Neutrophil (primary cell): Measurements from ENCODE around the gene PCGF2.

Experiments used
- H3K27ac ChIP-seq: fragments of 200-600 bp; sonication (generic); 2 replicates; pipeline ENCODE4 v1.5.1; 2016; ENCODE audit warnings: mild to moderate bottlenecking, moderate library complexity
- H3K27me3 ChIP-seq: fragments of 200-600 bp; sonication (generic); 2 replicates; pipeline ENCODE4 v1.6.0; 2016; ENCODE audit warnings: mild to moderate bottlenecking
- H3K36me3 ChIP-seq: fragments of 200-600 bp; sonication (generic); 2 replicates; pipeline ENCODE4 v1.5.1; 2017
- H3K4me1 ChIP-seq, 2 experiments: fragments of 200-600 bp in 1 of 2; sonication (generic) in 1 of 2; 1 replicate in 1 of 2; 2 replicates in 1 of 2; pipeline versions ENCODE4 v1.5.1 to v1.6.1; 2013 to 2016; ENCODE audit warnings: low read depth in 1 of 2, low read length in 1 of 2, mild to moderate bottlenecking in 1 of 2, moderate library complexity in 1 of 2; ENCODE audit not compliant: control insufficient read depth in 1 of 2, insufficient read depth in 1 of 2
- H3K4me3 ChIP-seq, 2 experiments: fragments of 200-600 bp in 1 of 2; sonication (generic) in 1 of 2; 1 replicate in 1 of 2; 2 replicates in 1 of 2; pipeline ENCODE4 v1.5.1; 2013 to 2016; ENCODE audit warnings: low read depth in 1 of 2, low read length in 1 of 2, mild to moderate bottlenecking in 1 of 2, moderate library complexity in 1 of 2
- H3K9me3 ChIP-seq: fragments of 200-600 bp; sonication (generic); 2 replicates; pipeline ENCODE4 v1.5.1; 2016
- CTCF ChIP-seq: fragments of 200-600 bp; sonication (generic); IDR thresholded peaks from 2 replicates; pipeline ENCODE4 v1.5.1; 2016; ENCODE audit warnings: antibody characterized with exemption

Gene PCGF2

GRCh38 chr17:38709104-38709820, 38.9 kb downstream of the PCGF2 start:
- Histone ChIP-seq H3K36me3 (peaks cover 52% of the 10 kb centered on the region), H3K4me3 (no peak overlapping the region), H3K9me3 (no peaks in the 10 kb centered on the region), H3K27ac (no peak overlapping the region), H3K27me3 (peaks cover 14% of the 10 kb centered on the region), H3K4me1 (peaks cover 16 to 24% of the 10 kb centered on the region in 2 experiments)
- no peak for TF ChIP-seq CTCF

DNA sequence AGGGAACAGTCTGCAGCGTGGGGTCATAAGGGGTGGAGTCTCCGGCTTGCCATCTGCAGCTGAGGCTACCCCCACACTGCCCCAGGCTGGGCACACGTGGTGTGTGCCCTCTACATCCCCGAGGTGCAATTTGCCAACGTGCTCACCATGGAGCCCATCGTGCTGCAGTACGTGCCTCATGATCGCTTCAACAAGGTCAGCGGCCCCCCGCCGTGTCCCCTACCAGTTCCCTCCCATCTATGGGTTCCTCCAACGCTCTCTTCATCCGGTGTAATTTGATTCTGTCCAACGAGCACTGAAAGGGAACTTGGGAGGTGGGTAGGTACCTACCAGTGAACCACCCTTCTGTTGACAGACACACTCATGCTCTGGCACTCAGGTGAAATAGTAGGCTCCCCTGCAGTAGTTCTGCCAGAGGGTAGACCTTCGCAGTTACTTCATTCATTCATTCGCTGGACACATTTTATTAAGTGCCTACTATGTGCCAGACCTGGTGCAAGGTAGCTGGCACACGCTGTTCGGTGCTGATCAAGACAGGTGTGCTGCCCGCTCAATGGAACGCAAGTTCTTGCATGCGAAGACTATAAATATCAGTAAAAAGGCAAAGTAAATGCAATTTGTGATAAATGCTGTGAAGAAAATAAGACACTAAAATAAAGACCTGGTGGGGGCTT, 40.3 kb downstream of the PCGF2 start:
- no peak overlapping the region for H3K27ac ChIP-seq
- peaks cover 38% of the 10 kb centered on the region for H3K36me3 ChIP-seq
- no peak for TF ChIP-seq CTCF
- peaks cover 30 to 38% of the 10 kb centered on the region in 2 experiments for H3K4me1 ChIP-seq
- H3K27me3 ChIP-seq: peaks cover 14% of the 10 kb centered on the region
- H3K4me3 ChIP-seq: no peak overlapping the region
- H3K9me3 ChIP-seq: no peaks in the 10 kb centered on the region

DNA sequence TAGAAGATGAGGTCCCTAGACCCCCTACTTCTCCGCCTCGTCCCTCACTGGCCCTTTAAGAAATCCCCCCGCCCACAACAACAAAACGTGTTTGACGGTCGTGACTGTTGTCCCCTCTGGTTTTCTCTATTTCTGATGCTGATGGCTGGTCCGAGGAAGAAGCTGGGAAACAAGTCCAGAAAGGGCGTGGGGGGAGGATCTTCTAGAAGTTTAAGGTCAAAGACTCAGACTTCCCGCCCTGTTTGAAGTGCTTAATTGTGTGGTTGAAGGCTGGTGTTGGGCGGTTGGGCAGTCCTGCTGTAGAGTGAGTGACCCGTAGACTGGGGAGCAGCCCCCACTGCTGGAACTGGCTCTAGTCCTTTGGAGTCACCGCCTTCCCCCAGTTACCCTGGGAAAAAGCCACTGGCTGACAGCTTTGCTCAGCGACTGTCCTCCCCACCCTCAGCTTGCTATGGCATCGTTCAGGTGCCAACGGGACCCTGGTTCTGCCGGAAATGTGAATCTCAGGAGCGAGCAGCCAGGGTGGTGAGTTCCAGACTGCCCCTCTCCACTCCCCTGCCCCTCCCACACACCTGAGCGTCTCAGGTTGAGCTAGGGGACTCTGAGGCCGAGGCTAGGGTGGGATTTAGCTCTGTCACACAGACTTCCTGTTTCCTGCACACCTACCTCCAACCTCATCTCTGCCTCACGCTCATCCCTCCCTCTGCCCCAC, 41.5 kb downstream of the PCGF2 start:
- Histone ChIP-seq H3K4me3 (peak overlapping the region; percentile 86 to 93), H3K27ac (peak overlapping the region; percentile 93), H3K9me3 (no peaks in the 10 kb centered on the region), H3K4me1 (peaks cover 37 to 48% of the 10 kb centered on the region in 2 experiments), H3K36me3 (peaks cover 26% of the 10 kb centered on the region), H3K27me3 (peaks cover 14% of the 10 kb centered on the region)
- TF ChIP-seq CTCF: no peak

DNA sequence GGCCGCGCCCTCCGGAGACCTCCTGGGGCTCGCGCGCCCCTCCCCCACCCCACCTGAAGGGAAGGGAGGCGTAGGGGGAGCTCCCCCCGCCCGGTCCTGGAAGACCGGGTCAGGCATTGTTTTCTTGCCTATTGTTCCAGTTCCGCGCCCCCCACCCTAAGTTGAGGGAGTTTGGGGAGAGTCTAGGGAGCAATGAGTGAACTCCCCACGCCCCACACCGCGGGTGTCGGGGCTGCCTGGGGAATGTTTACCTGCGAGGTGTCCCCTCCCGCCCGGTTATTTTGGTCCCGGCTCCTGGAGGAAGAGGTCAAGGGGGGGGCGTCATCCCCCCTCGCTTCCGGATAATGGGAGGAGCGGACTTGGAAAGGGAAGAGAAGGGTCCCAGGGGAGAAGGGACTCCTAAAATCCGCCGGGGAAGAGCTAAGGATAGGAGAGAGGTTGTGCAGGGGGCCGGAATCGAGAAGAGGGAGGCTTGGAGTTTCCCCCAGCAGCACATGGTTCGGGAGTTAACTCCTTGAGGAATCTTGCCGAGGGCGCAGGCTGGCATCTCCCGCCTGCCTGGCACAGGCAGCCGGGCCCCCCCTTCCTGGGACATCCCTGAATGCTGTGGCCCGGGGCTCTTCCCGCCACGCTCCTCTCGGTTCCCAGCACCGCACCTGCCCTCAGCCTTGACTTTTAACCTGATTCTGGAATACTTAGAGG, 42.2 kb downstream of the PCGF2 start:
- TF ChIP-seq CTCF: no peak
- H3K4me3 ChIP-seq: peak overlapping the region; percentile 86 to 93
- peak overlapping the region; percentile 93 for H3K27ac ChIP-seq
- H3K27me3 ChIP-seq: peaks cover 14% of the 10 kb centered on the region
- peaks cover 19% of the 10 kb centered on the region for H3K36me3 ChIP-seq
- H3K9me3 ChIP-seq: no peaks in the 10 kb centered on the region
- peaks cover 44 to 55% of the 10 kb centered on the region in 2 experiments for H3K4me1 ChIP-seq

DNA sequence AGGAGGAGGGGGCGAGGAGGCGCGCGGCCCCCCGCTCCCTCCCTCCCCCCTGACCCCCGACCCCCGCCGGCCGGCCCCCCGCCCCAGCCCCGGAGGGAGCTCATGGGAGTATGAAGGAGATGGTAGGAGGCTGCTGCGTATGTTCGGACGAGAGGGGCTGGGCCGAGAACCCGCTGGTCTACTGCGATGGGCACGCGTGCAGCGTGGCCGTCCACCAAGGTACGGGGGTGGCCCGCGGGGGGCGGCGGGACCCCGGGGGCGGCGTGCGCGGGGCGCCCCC, 42.7 kb downstream of the PCGF2 start:
- Histone ChIP-seq H3K27me3 (peaks cover 14% of the 10 kb centered on the region), H3K9me3 (no peaks in the 10 kb centered on the region), H3K27ac (peak overlapping the region; percentile 93), H3K4me1 (peaks cover 49 to 59% of the 10 kb centered on the region in 2 experiments), H3K36me3 (peaks cover 18% of the 10 kb centered on the region), H3K4me3 (peak overlapping the region; percentile 86 to 93)
- no peak for TF ChIP-seq CTCF
